ENCODE measurements around the gene SMPDL3B.

Gene SMPDL3B, protein sequence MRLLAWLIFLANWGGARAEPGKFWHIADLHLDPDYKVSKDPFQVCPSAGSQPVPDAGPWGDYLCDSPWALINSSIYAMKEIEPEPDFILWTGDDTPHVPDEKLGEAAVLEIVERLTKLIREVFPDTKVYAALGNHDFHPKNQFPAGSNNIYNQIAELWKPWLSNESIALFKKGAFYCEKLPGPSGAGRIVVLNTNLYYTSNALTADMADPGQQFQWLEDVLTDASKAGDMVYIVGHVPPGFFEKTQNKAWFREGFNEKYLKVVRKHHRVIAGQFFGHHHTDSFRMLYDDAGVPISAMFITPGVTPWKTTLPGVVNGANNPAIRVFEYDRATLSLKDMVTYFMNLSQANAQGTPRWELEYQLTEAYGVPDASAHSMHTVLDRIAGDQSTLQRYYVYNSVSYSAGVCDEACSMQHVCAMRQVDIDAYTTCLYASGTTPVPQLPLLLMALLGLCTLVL

DNA sequence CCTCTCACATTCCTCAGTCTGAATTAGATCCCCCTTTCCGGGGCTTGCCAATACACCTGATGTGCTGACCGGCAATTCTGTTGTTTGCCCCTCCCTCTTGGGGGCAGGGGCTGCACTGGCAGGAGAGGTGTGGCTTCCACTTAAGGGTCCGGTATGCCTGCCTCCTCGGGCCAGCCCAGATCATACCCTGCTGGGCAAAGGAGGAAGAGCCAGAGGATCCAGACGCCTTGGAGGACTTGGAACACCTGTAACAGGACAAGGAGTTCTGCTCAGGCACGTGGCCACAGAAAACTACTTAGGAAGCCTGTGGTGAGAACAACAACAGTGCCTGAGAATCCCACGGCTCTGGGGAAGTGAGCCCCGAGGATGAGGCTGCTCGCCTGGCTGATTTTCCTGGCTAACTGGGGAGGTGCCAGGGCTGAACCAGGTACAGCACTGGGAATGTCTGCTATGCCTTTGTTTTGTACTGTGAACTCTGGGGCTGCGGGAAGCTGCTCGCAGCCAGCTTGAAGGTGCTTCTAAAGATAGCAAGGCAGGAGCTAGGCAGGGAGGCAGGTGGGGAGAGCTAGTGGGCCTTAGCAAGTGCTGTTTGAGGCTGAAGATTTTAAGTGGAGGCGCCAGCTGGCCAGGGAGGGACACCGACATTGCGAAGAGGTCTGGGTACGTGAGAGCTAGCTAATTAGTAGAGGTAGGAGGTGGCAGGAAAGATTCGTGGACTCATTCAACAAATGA lies at the start of gene SMPDL3B:
TSS of gene SMPDL3B (plus strand) at position 183 of the 732 bp plus-strand sequence. CDS start at position 367, 184 bp downstream.
- DNase-seq (ENCODE audit: low read depth), result no peak
- H3K4me3 ChIP-seq (ENCODE audit: low read depth, low read length), result no peak within 1 kb of the TSS
- TF ChIP-seq, protein P1, sequence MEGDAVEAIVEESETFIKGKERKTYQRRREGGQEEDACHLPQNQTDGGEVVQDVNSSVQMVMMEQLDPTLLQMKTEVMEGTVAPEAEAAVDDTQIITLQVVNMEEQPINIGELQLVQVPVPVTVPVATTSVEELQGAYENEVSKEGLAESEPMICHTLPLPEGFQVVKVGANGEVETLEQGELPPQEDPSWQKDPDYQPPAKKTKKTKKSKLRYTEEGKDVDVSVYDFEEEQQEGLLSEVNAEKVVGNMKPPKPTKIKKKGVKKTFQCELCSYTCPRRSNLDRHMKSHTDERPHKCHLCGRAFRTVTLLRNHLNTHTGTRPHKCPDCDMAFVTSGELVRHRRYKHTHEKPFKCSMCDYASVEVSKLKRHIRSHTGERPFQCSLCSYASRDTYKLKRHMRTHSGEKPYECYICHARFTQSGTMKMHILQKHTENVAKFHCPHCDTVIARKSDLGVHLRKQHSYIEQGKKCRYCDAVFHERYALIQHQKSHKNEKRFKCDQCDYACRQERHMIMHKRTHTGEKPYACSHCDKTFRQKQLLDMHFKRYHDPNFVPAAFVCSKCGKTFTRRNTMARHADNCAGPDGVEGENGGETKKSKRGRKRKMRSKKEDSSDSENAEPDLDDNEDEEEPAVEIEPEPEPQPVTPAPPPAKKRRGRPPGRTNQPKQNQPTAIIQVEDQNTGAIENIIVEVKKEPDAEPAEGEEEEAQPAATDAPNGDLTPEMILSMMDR (IDR thresholded peaks at IDR 0.05; ENCODE audit: low read depth, low read length, missing control alignments), result no peak

DNA sequence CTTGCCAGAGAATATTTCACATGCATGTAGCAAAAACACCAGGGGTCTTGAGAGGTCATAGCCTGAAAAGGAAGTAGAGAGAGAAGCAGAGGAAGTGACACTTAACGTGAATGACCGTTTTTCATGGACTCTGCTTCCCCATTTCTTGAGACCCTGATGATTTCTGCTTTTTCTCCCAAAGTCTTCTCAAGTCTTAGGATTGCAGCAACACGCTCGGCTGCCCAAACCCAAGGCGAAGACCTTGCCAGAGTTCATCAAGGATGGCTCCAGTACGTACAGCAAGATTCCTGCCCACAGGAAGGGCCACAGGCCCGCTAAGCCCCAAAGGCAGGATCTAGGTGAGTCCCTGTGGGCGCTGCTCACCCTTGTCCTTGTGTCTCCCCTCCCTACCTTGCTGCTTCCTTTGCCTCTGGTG lies 49.7 kb upstream of the SMPDL3B start:
- no peak overlapping the region for H3K4me3 ChIP-seq (ENCODE audit: low read depth, low read length)
- DNase-seq (ENCODE audit: low read depth), result no peak
- TF ChIP-seq, protein P1 (IDR thresholded peaks at IDR 0.05; ENCODE audit: low read depth, low read length, missing control alignments), result no peak

DNA sequence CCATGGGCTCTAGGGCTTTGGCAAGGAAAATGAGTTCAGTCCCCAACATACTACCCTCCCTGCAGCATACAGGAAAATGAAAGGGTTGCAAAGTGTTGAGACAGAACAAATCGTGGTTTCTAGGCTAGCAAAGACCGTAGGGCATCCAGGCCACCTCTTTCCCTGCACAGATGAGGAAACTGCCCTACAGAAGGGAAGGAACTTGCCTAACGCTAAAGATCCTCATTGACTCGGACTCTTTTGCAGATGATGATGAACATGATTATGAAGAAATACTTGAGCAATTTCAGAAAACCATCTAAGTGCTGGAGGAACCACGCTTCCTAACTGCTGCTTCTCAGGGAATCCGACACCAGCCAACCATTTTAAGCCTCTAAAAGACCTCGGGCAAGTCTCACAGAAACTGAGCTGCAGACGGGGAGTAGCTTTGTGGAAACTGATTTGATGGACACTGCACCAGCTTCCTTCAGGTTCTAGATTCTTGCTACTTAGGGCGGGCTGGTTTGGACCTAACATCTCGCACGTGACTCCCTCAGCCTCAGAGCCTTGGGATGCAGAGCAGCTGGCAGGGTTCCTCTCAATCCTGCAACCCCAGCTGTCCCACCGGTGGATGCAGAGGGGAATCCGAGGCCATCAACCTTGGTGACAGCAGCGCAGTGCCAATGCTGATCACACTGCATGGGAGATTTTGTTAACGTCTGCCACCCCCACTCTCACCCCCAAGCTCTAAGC lies 49.0 kb upstream of the SMPDL3B start:
- TF ChIP-seq, protein P1 (IDR thresholded peaks at IDR 0.05; ENCODE audit: low read depth, low read length, missing control alignments), result no peak
- DNase-seq (ENCODE audit: low read depth), result no peak

DNA sequence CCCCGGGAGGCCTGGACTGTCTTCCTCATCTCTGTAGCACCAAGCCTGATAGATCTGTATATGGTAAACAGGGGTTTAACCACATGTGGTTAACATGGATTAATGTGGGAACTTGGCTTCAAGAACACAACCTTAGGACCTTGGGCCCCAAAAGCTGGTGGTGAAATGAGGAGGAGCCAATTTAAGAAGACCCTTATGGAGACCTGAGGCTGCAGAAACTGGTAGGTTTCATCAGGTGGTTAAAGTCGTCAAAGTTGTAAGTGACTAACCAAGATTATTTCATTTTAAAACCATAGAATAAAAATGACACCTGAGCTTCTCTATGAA lies 48.5 kb upstream of the SMPDL3B start:
- TF ChIP-seq, protein P1 (IDR thresholded peaks at IDR 0.05; ENCODE audit: low read depth, low read length, missing control alignments), result no peak
- DNase-seq (ENCODE audit: low read depth), result no peak
- H3K4me3 ChIP-seq (ENCODE audit: low read depth, low read length), result no peak overlapping the region

More for the DNA sequence above, 49.0 kb upstream of the SMPDL3B start:
- H3K4me3 ChIP-seq (ENCODE audit: low read depth, low read length), result no peak overlapping the region

DNA sequence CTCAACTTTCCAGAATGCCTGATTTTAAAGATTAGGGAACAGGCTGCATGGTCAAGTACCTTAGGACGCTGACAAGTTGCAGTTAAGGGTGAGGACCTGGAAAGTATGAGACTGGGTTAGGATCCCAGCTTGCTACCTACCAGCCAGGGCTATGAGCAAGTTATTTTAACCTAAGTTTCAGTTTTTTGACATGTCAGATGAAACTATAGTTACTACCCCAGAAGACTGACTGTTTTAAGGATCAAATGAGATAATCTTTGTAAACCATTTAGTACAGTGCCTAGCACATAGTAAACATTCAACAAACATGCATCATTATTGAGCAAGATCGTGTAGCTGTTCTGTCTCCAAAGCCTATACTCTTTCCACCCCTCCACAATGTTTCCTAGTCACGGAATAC lies 48.1 kb upstream of the SMPDL3B start:
- no peak overlapping the region for H3K4me3 ChIP-seq (ENCODE audit: low read depth, low read length)
- DNase-seq (ENCODE audit: low read depth), result no peak
- TF ChIP-seq, protein P1 (IDR thresholded peaks at IDR 0.05; ENCODE audit: low read depth, low read length, missing control alignments), result no peak

DNA sequence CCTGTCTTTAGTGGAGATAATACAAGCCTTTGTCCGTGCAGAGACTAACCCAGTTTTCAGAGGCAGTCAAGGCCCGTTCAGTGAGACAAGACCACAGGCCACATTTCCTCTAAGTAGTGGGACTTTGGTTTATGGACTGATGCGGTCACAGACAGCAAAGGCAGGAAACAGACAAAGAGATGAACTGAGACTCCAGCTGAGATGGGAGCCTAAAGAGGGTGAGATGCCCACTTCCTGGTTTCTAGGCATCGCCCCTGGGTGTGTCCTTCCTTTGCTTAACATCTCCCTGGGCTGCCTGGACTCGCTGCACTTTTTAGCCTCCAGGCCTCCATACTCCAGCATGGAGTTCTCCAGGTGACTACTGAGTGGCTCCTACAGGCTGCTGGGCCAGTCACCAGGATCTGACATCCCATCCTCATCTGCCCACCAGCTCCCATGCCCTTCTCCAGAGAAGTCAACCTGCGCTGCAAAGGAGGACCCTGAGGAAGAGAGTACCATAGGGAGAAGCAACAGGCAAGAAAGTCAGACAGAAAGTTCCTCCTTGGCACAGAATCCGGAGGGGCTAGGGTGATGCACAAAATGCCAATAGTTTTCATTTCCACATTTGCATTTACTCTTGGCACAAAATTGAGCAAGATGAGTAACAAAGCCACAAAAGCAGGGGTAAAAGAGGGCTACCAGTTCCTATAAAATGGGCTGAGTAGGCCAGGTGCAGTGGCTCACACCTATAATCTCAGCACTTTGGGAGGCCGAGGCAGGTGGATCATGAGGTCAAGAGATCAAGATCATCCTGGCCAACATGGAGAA lies 47.4 kb upstream of the SMPDL3B start:
- peak; percentile 77 for DNase-seq (ENCODE audit: low read depth)
- H3K4me3 ChIP-seq (ENCODE audit: low read depth, low read length), result no peak overlapping the region
- TF ChIP-seq, protein P1 (IDR thresholded peaks at IDR 0.05; ENCODE audit: low read depth, low read length, missing control alignments), result no peak

All from GM12864 (cell line).